ENCODE data around the gene MRTO4.
"Not testable (repeated sequence)": the region's sequence is repeated elsewhere in the genome, so short reads cannot be mapped to it uniquely, and the experiment has no call there.

MRTO4 gene

DNA sequence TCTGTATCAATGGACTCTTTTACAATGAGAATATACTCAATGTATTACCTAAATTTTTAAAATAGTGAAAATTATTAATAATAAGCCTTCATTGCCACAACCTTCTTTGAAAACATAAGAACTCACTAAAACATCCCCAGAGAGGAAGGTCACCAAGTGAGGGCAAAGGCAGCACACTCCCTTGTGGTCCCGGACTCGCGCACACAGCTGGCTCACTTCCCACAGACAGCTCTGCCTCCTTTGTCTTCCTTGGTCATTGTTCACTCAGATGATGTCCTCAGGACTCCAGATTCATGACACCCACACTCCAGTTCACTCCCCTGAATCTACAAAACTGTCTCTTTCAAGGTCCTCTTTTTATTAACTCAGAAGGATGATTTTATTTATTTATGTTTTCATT, 22.4 kb upstream of the MRTO4 start:
- no peak for TF ChIP-seq CTCF (IDR thresholded peaks at IDR 0.05; ENCODE audit: low read depth, low read length)
- no peak overlapping the region for H3K4me3 ChIP-seq (replicated peaks in 1 of 2; ENCODE audit: low read depth in 2 of 2, low read length in 2 of 2)
- DNase-seq (ENCODE audit: low read depth in 2 of 2), result no peak

DNA sequence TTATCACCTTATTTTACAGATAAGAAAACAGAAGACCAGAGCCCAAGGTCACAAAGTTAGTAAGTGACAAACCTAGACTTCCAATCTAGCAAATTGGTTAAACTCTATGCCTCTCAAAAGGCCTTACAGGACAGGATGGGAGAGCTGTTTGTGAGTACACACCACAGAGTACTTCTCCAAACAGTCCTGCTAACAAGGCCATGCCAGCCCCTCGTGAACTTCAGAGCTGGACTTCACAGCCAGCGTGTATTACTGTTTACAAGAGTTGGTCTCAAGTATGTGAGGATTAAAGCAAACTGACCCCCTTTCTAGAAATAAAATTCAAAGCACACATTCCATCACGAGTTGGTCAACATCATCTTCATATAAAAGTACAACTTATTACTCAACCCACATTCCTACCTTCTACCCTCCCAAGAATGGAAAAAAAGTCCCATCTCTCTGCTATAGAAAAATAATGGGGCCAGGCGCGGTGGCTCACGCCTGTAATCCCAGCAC, 21.7 kb upstream of the MRTO4 start:
- TF ChIP-seq CTCF (IDR thresholded peaks at IDR 0.05; ENCODE audit: low read depth, low read length), result no peak
- no peak for DNase-seq (ENCODE audit: low read depth in 2 of 2)
- H3K4me3 ChIP-seq (replicated peaks in 1 of 2; ENCODE audit: low read depth in 2 of 2, low read length in 2 of 2), result no peak overlapping the region

DNA sequence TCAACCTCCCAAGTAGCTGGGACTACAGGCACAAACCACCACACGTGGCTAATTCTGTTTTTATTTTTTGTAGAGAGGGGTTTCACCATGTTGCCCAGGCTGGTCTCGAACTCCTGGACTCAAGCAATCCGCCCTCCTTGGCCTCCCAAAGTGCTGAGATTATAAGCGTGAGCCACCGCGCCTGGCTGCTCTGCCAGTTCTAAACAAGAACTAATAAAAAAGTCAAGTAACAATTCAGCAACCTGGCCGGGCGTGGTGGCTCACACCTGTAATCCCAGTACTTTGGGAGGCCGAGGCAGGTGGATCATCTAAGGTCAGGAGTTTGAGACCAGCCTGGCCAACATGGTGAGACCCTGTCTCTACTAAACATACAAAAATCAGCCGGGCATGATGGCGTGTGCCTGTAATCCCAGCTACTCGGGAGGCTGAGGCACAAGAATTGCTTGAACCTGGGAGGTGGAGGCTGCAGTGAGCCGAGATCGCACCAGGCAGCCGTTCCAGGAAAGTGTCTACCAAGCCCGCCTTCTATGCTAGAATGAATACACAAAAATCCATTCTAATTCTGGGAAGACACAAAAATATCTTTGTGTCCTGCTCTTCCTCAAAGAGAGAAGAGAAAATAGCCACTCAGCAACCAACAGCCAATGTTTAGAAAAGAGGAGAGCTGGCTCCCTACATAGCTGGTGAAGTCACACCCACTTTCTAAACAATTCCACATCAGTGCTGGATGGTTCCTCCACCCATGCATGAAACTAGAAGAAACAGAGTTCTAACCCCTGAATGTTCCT, 19.7 kb upstream of the MRTO4 start:
- H3K4me3 ChIP-seq (replicated peaks in 1 of 2; ENCODE audit: low read depth in 2 of 2, low read length in 2 of 2); DNase-seq (ENCODE audit: low read depth in 2 of 2): not testable (repeated sequence)

- H3K4me3 ChIP-seq (replicated peaks in 1 of 2; ENCODE audit: low read depth in 2 of 2, low read length in 2 of 2), result no peak overlapping the region
- no peak for TF ChIP-seq CTCF (IDR thresholded peaks at IDR 0.05; ENCODE audit: low read depth, low read length)
- peak in 1 of 2 donors; percentile 60 for DNase-seq (ENCODE audit: low read depth in 2 of 2)
Observed at GRCh38 chr1:19232524-19232846, 19.1 kb upstream of the MRTO4 start.

GRCh38 chr1:19234224-19234623, 17.4 kb upstream of the MRTO4 start:
- H3K4me3 ChIP-seq (replicated peaks in 1 of 2; ENCODE audit: low read depth in 2 of 2, low read length in 2 of 2), result no peak overlapping the region
- TF ChIP-seq CTCF (IDR thresholded peaks at IDR 0.05; ENCODE audit: low read depth, low read length), result no peak
- no peak for DNase-seq (ENCODE audit: low read depth in 2 of 2)

DNA sequence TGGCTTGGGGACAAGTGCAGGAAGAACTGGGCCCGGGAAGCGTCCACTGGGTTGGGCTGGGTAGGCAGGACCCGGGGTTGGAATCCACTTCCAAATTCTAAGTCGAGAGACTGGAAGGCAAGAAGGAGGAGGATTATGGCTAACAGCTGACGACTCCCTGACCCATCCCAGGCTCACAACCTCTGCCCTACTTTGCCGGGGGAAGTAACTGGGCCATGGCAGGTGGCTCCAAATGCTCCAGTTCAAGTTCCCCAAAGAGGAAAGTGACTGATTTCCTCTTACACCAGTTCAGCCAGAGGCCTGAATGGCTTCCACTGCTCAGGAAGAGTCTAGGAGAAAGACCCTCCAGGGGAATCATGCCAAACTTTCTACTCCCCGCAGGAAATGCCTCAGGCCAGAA, 11.7 kb upstream of the MRTO4 start:
- TF ChIP-seq CTCF (IDR thresholded peaks at IDR 0.05; ENCODE audit: low read depth, low read length), result no peak
- no peak overlapping the region for H3K4me3 ChIP-seq (replicated peaks in 1 of 2; ENCODE audit: low read depth in 2 of 2, low read length in 2 of 2)
- DNase-seq (ENCODE audit: low read depth in 2 of 2), result no peak

GRCh38 chr1:19240673-19241538, 10.7 kb upstream of the MRTO4 start:
- peak; percentile 83 to 84 for DNase-seq (ENCODE audit: low read depth in 2 of 2)
- TF ChIP-seq CTCF (IDR thresholded peaks at IDR 0.05; ENCODE audit: low read depth, low read length), result peak; percentile 94
- H3K4me3 ChIP-seq (replicated peaks in 1 of 2; ENCODE audit: low read depth in 2 of 2, low read length in 2 of 2), result no peak overlapping the region

Measured in cardiac fibroblast (primary cell).